ENCODE data around the gene HSFX4.
"Not testable (repeated sequence)": the region's sequence is repeated elsewhere in the genome, so short reads cannot be mapped to it uniquely, and the experiment has no call there.

The HSFX4 gene

GRCh38 chrX:149929400-149929799 lies at the start of gene HSFX4:
TSS of gene HSFX4 (plus strand) at chrX:149929573. CDS start at chrX:149929645, 72 bp downstream.
- DNase-seq = not testable (repeated sequence)

GRCh38 chrX:149881081-149881711 lies 48.2 kb upstream of the HSFX4 start, which contains the start of gene MAGEA8:
TSS of gene MAGEA8 (plus strand) at chrX:149881183. CDS start at chrX:149884273, 3,090 bp downstream.
- DNase-seq = peak; percentile 3

GRCh38 chrX:149890828-149891227 lies 38.5 kb upstream of the HSFX4 start:
- DNase-seq = not testable (repeated sequence)

GRCh38 chrX:149898554-149898953 lies 30.8 kb upstream of the HSFX4 start:
- DNase-seq = no peak

GRCh38 chrX:149903889-149904748 lies 25.3 kb upstream of the HSFX4 start:
- DNase-seq = no peak

GRCh38 chrX:149908308-149908707 lies 21.1 kb upstream of the HSFX4 start:
- DNase-seq = no peak

GRCh38 chrX:149908727-149909126 lies 20.6 kb upstream of the HSFX4 start:
- DNase-seq = no peak

- DNase-seq = no peak
Measured at GRCh38 chrX:149909324-149910177, 19.8 kb upstream of the HSFX4 start.

- no peak for DNase-seq
Measured at GRCh38 chrX:149910178-149910695, 19.1 kb upstream of the HSFX4 start.

GRCh38 chrX:149916745-149917392 lies 12.5 kb upstream of the HSFX4 start:
- no peak for DNase-seq

- DNase-seq = not testable (repeated sequence)
Measured at GRCh38 chrX:149923836-149924235, 5.5 kb upstream of the HSFX4 start.

GRCh38 chrX:149924434-149924833 lies 4.9 kb upstream of the HSFX4 start:
- not testable (repeated sequence) for DNase-seq

GRCh38 chrX:149927245-149927963 lies 2.0 kb upstream of the HSFX4 start:
- DNase-seq = not testable (repeated sequence)

- DNase-seq = not testable (repeated sequence)
Measured at GRCh38 chrX:149927964-149928258, 1.5 kb upstream of the HSFX4 start.

- not testable (repeated sequence) for DNase-seq
Measured at GRCh38 chrX:149928635-149929034, 738 bp upstream of the HSFX4 start.

GRCh38 chrX:149931355-149931754 lies 2.0 kb downstream of the HSFX4 start:
- DNase-seq = not testable (repeated sequence)

- not testable (repeated sequence) for DNase-seq
Measured at GRCh38 chrX:149932150-149932549, 2.8 kb downstream of the HSFX4 start.

- DNase-seq = not testable (repeated sequence)
Measured at GRCh38 chrX:149932970-149933369, 3.6 kb downstream of the HSFX4 start.

GRCh38 chrX:149933547-149933946 lies 4.2 kb downstream of the HSFX4 start:
- not testable (repeated sequence) for DNase-seq

- DNase-seq = not testable (repeated sequence)
Measured at GRCh38 chrX:149937328-149937727, 8.0 kb downstream of the HSFX4 start.

- no peak for DNase-seq
Measured at GRCh38 chrX:149937871-149938426, 8.6 kb downstream of the HSFX4 start.
